Mesendoderm (in vitro differentiated cells): ENCODE data around the gene CHCHD3.

Experiments
- DNase-seq: peaks from one replicate; pipeline ENCODE4 v3.0.0; 2013
- H2AK5ac ChIP-seq: 2 replicates; pipeline ENCODE4 v1.6.1; 2013; ENCODE audit warnings: low read length, inconsistent platforms
- H2BK120ac ChIP-seq: 2 replicates; pipeline ENCODE4 v1.6.1; 2013; ENCODE audit warnings: low read depth, mild to moderate bottlenecking, low read length, moderate library complexity, mixed read lengths
- H2BK15ac ChIP-seq: replicated peaks from 2 replicates; pipeline ENCODE4 v1.6.1; 2013; ENCODE audit warnings: low read depth, mild to moderate bottlenecking, moderate library complexity
- H2BK5ac ChIP-seq: 2 replicates; pipeline ENCODE4 v1.6.1; 2013; ENCODE audit warnings: low read length, inconsistent platforms
- H3K18ac ChIP-seq: 2 replicates; pipeline ENCODE4 v1.6.1; 2013; ENCODE audit warnings: mild to moderate bottlenecking, low read length, mixed read lengths
- H3K23ac ChIP-seq: one replicate; pipeline ENCODE4 v1.6.1; 2013; ENCODE audit warnings: low read length
- H3K27ac ChIP-seq: 2 replicates; pipeline ENCODE4 v1.5.1; 2013; ENCODE audit warnings: low read depth, mild to moderate bottlenecking, inconsistent platforms, low read length, moderate library complexity
- H3K27me3 ChIP-seq: 2 replicates; pipeline ENCODE4 v1.6.1; 2013; ENCODE audit warnings: low read length, control low read depth, mild to moderate bottlenecking, inconsistent platforms; ENCODE audit not compliant: insufficient read depth, poor library complexity
- H3K36me3 ChIP-seq: 2 replicates; pipeline ENCODE4 v1.6.1; 2013; ENCODE audit warnings: low read length, inconsistent platforms; ENCODE audit not compliant: control insufficient read depth, insufficient read depth
- H3K4ac ChIP-seq: one replicate; pipeline ENCODE4 v1.6.1; 2013; ENCODE audit warnings: low read depth, mild to moderate bottlenecking, low read length, moderate library complexity
- H3K4me1 ChIP-seq: 2 replicates; pipeline ENCODE4 v1.6.1; 2013; ENCODE audit warnings: low read depth, low read length, inconsistent platforms; ENCODE audit not compliant: control insufficient read depth
- H3K4me2 ChIP-seq: 2 replicates; pipeline ENCODE4 v1.6.1; 2013; ENCODE audit warnings: low read length
- H3K4me3 ChIP-seq: 2 replicates; pipeline ENCODE4 v1.5.1; 2013; ENCODE audit warnings: mild to moderate bottlenecking, low read length
- H3K56ac ChIP-seq: one replicate; pipeline ENCODE4 v1.6.1; 2013; ENCODE audit warnings: low read length
- H3K79me1 ChIP-seq: 2 replicates; pipeline ENCODE4 v1.6.1; 2013; ENCODE audit warnings: low read length, inconsistent platforms
- H3K79me2 ChIP-seq: 2 replicates; pipeline ENCODE4 v1.6.1; 2013; ENCODE audit warnings: mild to moderate bottlenecking, low read length; ENCODE audit not compliant: control insufficient read depth, insufficient read depth
- H3K9ac ChIP-seq: 2 replicates; pipeline ENCODE4 v1.6.1; 2013; ENCODE audit warnings: low read length, inconsistent platforms
- H4K5ac ChIP-seq: one replicate; pipeline ENCODE4 v1.6.1; 2013; ENCODE audit warnings: low read length
- H4K8ac ChIP-seq: one replicate; pipeline ENCODE4 v1.6.1; 2013; ENCODE audit warnings: low read depth, mild to moderate bottlenecking, control low read depth, low read length, moderate library complexity
- WGBS: extraction: QIAGEN DNeasy Blood & Tissue Kit; methylation state at CpG from one replicate; pipeline ENCODE4 v1.1.7; 2013; ENCODE audit warnings: low lambda C conversion rate, missing lambda C conversion rate; ENCODE audit not compliant: insufficient coverage; ENCODE audit errors: extremely low coverage; 5-methylcytosine and 5-hydroxymethylcytosine counted together

The CHCHD3 gene

DNA sequence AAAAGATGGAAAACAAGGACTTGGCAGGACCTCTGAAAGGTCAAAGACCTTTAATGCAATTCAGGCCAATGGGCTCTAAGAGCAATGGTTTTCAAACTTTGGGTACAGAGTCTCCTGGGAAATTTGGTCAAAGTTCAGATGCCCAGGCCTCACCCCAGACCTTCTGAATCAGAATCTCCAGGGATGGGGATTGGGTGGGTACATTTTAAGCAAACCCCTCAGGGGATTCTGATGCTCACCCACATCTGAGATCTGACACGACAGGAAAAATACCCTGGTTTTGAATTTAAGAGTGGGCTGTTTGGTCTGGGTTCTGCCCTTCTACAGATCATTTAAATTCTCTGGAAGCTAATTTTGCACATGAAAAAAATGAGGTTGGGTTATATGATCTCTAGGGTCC, 290.9 kb downstream of the CHCHD3 start:
- H3K4me3 ChIP-seq, result no peak overlapping the region
- no peak overlapping the region for H3K23ac ChIP-seq
- H2BK15ac ChIP-seq, result no peak overlapping the region
- no peak for DNase-seq
- no peaks in the 10 kb centered on the region for H3K79me1 ChIP-seq
- no peaks in the 10 kb centered on the region for H3K36me3 ChIP-seq
- no peak overlapping the region for H3K4me2 ChIP-seq
- H4K5ac ChIP-seq, result no peak overlapping the region
- no peak overlapping the region for H2AK5ac ChIP-seq
- H2BK5ac ChIP-seq, result no peak overlapping the region
- H3K4ac ChIP-seq, result no peak overlapping the region
- no peak overlapping the region for H3K56ac ChIP-seq
- H3K27me3 ChIP-seq, result no peaks in the 10 kb centered on the region
- no CpG with 5 or more reads among the region's 1 CpG for WGBS
- no peak overlapping the region for H3K18ac ChIP-seq
- H3K27ac ChIP-seq, result no peak overlapping the region
- no peak overlapping the region for H4K8ac ChIP-seq
- no peak overlapping the region for H3K9ac ChIP-seq
- peaks cover 5% of the 10 kb centered on the region for H3K4me1 ChIP-seq
- no peak overlapping the region for H2BK120ac ChIP-seq
- no peaks in the 10 kb centered on the region for H3K79me2 ChIP-seq

DNA sequence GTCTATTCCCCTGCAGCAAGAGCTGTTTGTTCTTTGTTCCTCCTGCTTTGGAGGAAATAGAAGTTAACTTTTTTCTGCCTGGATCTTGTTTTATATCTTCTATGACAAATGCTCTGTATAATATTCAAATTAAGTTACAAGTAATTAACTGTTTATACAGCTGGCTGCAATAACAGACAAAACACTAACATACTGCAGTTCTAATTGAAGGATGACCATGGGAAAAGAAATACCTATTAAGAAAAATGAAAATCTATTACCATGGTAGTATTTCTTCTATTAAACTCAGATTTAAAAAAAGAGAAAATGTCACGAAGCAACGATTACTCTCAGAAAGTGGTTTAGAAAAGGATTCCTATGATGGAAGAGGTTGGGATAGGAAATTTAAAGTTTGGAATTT, 291.8 kb downstream of the CHCHD3 start:
- H4K8ac ChIP-seq, result no peak overlapping the region
- no peaks in the 10 kb centered on the region for H3K27me3 ChIP-seq
- H4K5ac ChIP-seq, result no peak overlapping the region
- no peak for DNase-seq
- no peak overlapping the region for H3K18ac ChIP-seq
- no peak overlapping the region for H2BK15ac ChIP-seq
- H3K79me1 ChIP-seq, result no peaks in the 10 kb centered on the region
- no peak overlapping the region for H3K4me3 ChIP-seq
- H3K9ac ChIP-seq, result no peak overlapping the region
- H2AK5ac ChIP-seq, result no peak overlapping the region
- H2BK120ac ChIP-seq, result no peak overlapping the region
- no peak overlapping the region for H2BK5ac ChIP-seq
- no peaks in the 10 kb centered on the region for H3K36me3 ChIP-seq
- H3K79me2 ChIP-seq, result no peaks in the 10 kb centered on the region
- WGBS, result no CpG with 5 or more reads among the region's 2 CpGs
- peaks cover 5% of the 10 kb centered on the region for H3K4me1 ChIP-seq
- no peak overlapping the region for H3K23ac ChIP-seq
- H3K27ac ChIP-seq, result no peak overlapping the region
- no peak overlapping the region for H3K4me2 ChIP-seq
- no peak overlapping the region for H3K56ac ChIP-seq
- H3K4ac ChIP-seq, result no peak overlapping the region

DNA sequence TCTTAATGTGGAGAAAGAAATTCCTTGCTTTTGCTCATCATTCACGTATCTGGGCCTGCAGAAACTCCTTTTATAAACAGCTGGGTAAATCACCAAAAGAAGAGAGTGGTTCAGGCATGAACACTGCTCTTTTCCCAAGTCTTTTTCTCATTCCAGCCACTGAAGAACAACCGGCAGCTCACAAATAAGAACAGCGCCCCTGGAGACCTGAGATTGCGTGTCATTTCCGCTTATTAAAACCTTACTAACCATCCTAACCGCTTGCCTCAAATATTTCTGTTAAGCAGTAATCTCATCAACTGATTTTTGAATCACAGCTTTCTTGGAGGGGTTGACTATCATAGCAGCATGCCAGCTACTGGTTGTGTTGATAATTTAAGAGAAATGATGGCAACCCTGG, 292.6 kb downstream of the CHCHD3 start:
- no peak overlapping the region for H3K4ac ChIP-seq
- H3K27ac ChIP-seq, result no peak overlapping the region
- peak; percentile 56 for DNase-seq
- H4K5ac ChIP-seq, result no peak overlapping the region
- no peak overlapping the region for H3K4me2 ChIP-seq
- H3K9ac ChIP-seq, result no peak overlapping the region
- H2BK120ac ChIP-seq, result no peak overlapping the region
- H4K8ac ChIP-seq, result no peak overlapping the region
- no peak overlapping the region for H2BK15ac ChIP-seq
- H3K56ac ChIP-seq, result no peak overlapping the region
- no peak overlapping the region for H2BK5ac ChIP-seq
- no peaks in the 10 kb centered on the region for H3K79me2 ChIP-seq
- no peak overlapping the region for H3K4me3 ChIP-seq
- no peak overlapping the region for H2AK5ac ChIP-seq
- no peak overlapping the region for H3K23ac ChIP-seq
- no CpG with 5 or more reads among the region's 6 CpGs for WGBS
- peaks cover 5% of the 10 kb centered on the region for H3K4me1 ChIP-seq
- H3K27me3 ChIP-seq, result no peaks in the 10 kb centered on the region
- H3K18ac ChIP-seq, result no peak overlapping the region
- H3K36me3 ChIP-seq, result no peaks in the 10 kb centered on the region
- no peaks in the 10 kb centered on the region for H3K79me1 ChIP-seq

DNA sequence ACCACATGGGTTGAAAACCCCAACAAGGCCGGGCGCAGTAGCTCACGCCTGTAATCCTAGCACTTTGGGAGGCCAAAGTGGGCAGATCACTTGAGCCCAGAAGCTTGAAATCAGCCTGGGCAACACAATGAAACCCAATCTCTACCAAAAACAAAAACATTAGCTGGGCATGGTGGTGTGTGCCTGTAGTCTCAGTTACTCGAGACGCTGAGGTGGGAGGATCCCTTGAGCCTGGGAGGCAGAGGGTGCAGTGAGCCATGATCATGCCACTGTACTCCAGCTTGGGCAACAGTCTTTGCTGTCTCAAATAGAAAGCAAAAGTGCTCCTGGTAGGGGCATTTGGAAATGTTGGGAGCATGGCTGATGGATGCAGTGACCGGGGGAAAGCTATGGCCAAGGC, 296.0 kb downstream of the CHCHD3 start:
- Histone ChIP-seq H3K36me3 (peaks cover 2% of the 10 kb centered on the region), H3K4me2 (no peak overlapping the region), H3K18ac (no peak overlapping the region), H3K23ac (no peak overlapping the region), H4K8ac (no peak overlapping the region), H3K4me3 (no peak overlapping the region), H4K5ac (no peak overlapping the region), H3K4me1 (peaks cover 5% of the 10 kb centered on the region), H2AK5ac (no peak overlapping the region), H3K79me1 (no peaks in the 10 kb centered on the region), H2BK15ac (no peak overlapping the region), H3K4ac (no peak overlapping the region), H3K27me3 (no peaks in the 10 kb centered on the region), H3K27ac (no peak overlapping the region), H2BK5ac (no peak overlapping the region), H2BK120ac (no peak overlapping the region), H3K56ac (no peak overlapping the region), H3K79me2 (no peaks in the 10 kb centered on the region), H3K9ac (no peak overlapping the region)
- DNase-seq, result no peak
- no CpG with 5 or more reads among the region's 6 CpGs for WGBS

DNA sequence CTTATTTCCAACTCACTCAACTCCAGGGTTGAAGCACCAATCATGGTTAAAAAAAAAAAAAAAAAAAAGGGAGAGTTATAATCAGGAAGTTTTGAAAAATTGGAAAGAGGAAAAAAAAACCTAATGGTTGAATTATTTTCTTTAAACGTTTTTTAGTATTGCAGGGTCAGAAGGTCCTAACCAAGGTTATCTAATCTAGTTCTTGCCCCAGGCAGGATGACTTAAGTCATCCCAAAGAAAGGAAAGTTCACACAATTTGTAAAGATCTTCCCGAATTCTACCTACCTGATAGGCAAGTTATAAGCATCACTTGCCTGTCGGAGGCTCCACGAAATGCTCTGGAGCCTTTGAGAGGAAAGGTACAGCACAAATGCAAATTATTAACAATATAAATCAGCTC, 297.5 kb downstream of the CHCHD3 start:
- Histone ChIP-seq H3K9ac (no peak overlapping the region), H3K27me3 (no peaks in the 10 kb centered on the region), H4K8ac (no peak overlapping the region), H2BK5ac (no peak overlapping the region), H3K4me2 (no peak overlapping the region), H3K4ac (no peak overlapping the region), H3K79me1 (no peaks in the 10 kb centered on the region), H4K5ac (no peak overlapping the region), H2AK5ac (no peak overlapping the region), H3K56ac (no peak overlapping the region), H2BK120ac (no peak overlapping the region), H3K23ac (no peak overlapping the region), H3K36me3 (peaks cover 2% of the 10 kb centered on the region), H3K18ac (no peak overlapping the region), H3K4me3 (no peak overlapping the region), H3K27ac (no peak overlapping the region), H3K4me1 (peaks cover 2% of the 10 kb centered on the region), H3K79me2 (no peaks in the 10 kb centered on the region), H2BK15ac (no peak overlapping the region)
- WGBS, result no CpG with 5 or more reads among the region's 4 CpGs
- DNase-seq, result peak; percentile 28

DNA sequence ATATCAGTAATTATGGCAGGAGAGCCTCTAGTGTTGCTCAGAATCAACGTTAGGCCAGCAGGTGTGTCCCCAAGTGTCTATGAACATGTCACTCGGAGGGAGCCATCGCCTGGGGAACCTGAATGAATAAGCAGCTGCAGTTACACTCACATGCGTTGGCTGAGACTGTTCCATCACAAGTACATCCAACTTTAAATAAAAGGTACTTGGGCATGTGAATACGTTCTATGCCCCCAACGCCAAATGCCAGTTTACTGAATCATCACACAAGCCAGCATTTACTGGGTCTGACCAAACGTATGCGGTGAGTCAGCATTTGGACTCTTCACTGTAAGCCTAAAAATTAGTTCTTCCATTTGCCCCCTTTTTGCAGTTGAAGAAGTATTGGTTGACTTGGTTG, 298.1 kb downstream of the CHCHD3 start:
- Histone ChIP-seq H3K4me3 (no peak overlapping the region), H3K79me1 (no peaks in the 10 kb centered on the region), H2AK5ac (no peak overlapping the region), H3K36me3 (peaks cover 2% of the 10 kb centered on the region), H3K27ac (no peak overlapping the region), H3K4me1 (peaks cover 2% of the 10 kb centered on the region), H2BK5ac (no peak overlapping the region), H3K56ac (no peak overlapping the region), H2BK120ac (no peak overlapping the region), H4K5ac (no peak overlapping the region), H3K4ac (no peak overlapping the region), H4K8ac (no peak overlapping the region), H3K18ac (no peak overlapping the region), H3K23ac (no peak overlapping the region), H3K9ac (no peak overlapping the region), H3K4me2 (no peak overlapping the region), H2BK15ac (no peak overlapping the region), H3K79me2 (no peaks in the 10 kb centered on the region), H3K27me3 (no peaks in the 10 kb centered on the region)
- no CpG with 5 or more reads among the region's 8 CpGs for WGBS
- peak; percentile 61 for DNase-seq
